Stimulated activated CD8-positive, alpha-beta memory T cell treated with anti-CD3 and anti-CD28 coated beads, Interleukin-12 subunit alpha, Interleukin-12 subunit beta, amount 100 ng/mL, for 1 hour (primary cell): ENCODE data around the gene GATAD2B.
"Not testable (repeated sequence)": the region's sequence is repeated elsewhere in the genome, so short reads cannot be mapped to it uniquely, and the experiment has no call there.

Experiments
- DNase-seq: peaks from one replicate; pipeline ENCODE4 v3.0.0-alpha.2; 2020; ENCODE audit warnings: low read depth

GATAD2B gene

GRCh38 chr1:153888533-153888932 is 34.2 kb downstream of the GATAD2B start:
- no peak for DNase-seq

GRCh38 chr1:153886127-153886526 is 36.6 kb downstream of the GATAD2B start:
- no peak for DNase-seq

GRCh38 chr1:153883223-153883622 is 39.5 kb downstream of the GATAD2B start:
- DNase-seq = no peak

GRCh38 chr1:153882296-153882912 is 40.4 kb downstream of the GATAD2B start:
- DNase-seq = no peak

GRCh38 chr1:153881751-153882150 is 41.0 kb downstream of the GATAD2B start:
- no peak for DNase-seq

- no peak for DNase-seq
These were observed 41.8 kb downstream of the GATAD2B start for GRCh38 chr1:153880962-153881361.

GRCh38 chr1:153880024-153880423 is 42.7 kb downstream of the GATAD2B start:
- DNase-seq = no peak

- no peak for DNase-seq
These were observed 45.7 kb downstream of the GATAD2B start for GRCh38 chr1:153877112-153877511.

GRCh38 chr1:153872934-153873333 is 49.8 kb downstream of the GATAD2B start:
- DNase-seq = no peak

- DNase-seq = no peak
These were observed 50.4 kb downstream of the GATAD2B start for GRCh38 chr1:153872331-153872730.

- DNase-seq = no peak
These were observed 53.3 kb downstream of the GATAD2B start for GRCh38 chr1:153869486-153869885.

GRCh38 chr1:153866045-153866850 is 56.5 kb downstream of the GATAD2B start:
- no peak for DNase-seq

- no peak for DNase-seq
These were observed 62.5 kb downstream of the GATAD2B start for GRCh38 chr1:153860285-153860684.

GRCh38 chr1:153857505-153857904 is 65.3 kb downstream of the GATAD2B start:
- DNase-seq = no peak

- no peak for DNase-seq
These were observed 66.0 kb downstream of the GATAD2B start for GRCh38 chr1:153856763-153857162.

GRCh38 chr1:153852170-153852569 is 70.6 kb downstream of the GATAD2B start:
- no peak for DNase-seq

GRCh38 chr1:153849487-153850185 is 73.1 kb downstream of the GATAD2B start:
- no peak for DNase-seq

GRCh38 chr1:153848805-153849204 is 74.0 kb downstream of the GATAD2B start:
- no peak for DNase-seq

- DNase-seq = no peak
These were observed 77.6 kb downstream of the GATAD2B start for GRCh38 chr1:153845158-153845557.

- not testable (repeated sequence) for DNase-seq
These were observed 78.4 kb downstream of the GATAD2B start for GRCh38 chr1:153844349-153844748.

GRCh38 chr1:153842006-153842471 is 80.7 kb downstream of the GATAD2B start:
- no peak for DNase-seq

GRCh38 chr1:153841463-153841994 is 81.2 kb downstream of the GATAD2B start:
- no peak for DNase-seq

- DNase-seq = not testable (repeated sequence)
These were observed 82.0 kb downstream of the GATAD2B start for GRCh38 chr1:153840774-153841173.
